Measurements from ENCODE around the gene VARS1. TPM values are rescaled to one million over a fixed set of nuclear protein-coding genes. Genes with fewer than 3 reads are reported as not detected.
"Not testable (repeated sequence)": the region's sequence is repeated elsewhere in the genome, so short reads cannot be mapped to it uniquely, and the experiment has no call there.

Gene VARS1
- total RNA-seq, 1 donor from 2014 or later = 165 TPM

GRCh38 chr6:31830886-31831335, 35.4 kb upstream of the VARS1 start:
- no peak for DNase-seq (ENCODE audit: low read depth)
- Histone ChIP-seq H3K36me3 (ENCODE audit: control insufficient read depth, insufficient read depth, low read length) (no peaks in the 10 kb centered on the region), H3K27me3 (ENCODE audit: control insufficient read depth, insufficient read depth, low read length) (no peaks in the 10 kb centered on the region), H3K4me3 (ENCODE audit: low read depth, low read length) (peak overlapping the region; percentile 88)
- TF ChIP-seq CTCF (IDR thresholded peaks at IDR 0.05; ENCODE audit: insufficient read depth, low read length, poor library complexity, severe bottlenecking) = no peak

- no peak for DNase-seq (ENCODE audit: low read depth)
- peak; percentile 30 for TF ChIP-seq CTCF (IDR thresholded peaks at IDR 0.05; ENCODE audit: insufficient read depth, low read length, poor library complexity, severe bottlenecking)
- H3K4me3 ChIP-seq (ENCODE audit: low read depth, low read length) = peak overlapping the region; percentile 88
- no peaks in the 10 kb centered on the region for H3K36me3 ChIP-seq (ENCODE audit: control insufficient read depth, insufficient read depth, low read length)
- no peaks in the 10 kb centered on the region for H3K27me3 ChIP-seq (ENCODE audit: control insufficient read depth, insufficient read depth, low read length)
Observed at GRCh38 chr6:31829633-31830283, 34.2 kb upstream of the VARS1 start.

- H3K36me3 ChIP-seq (ENCODE audit: control insufficient read depth, insufficient read depth, low read length) = no peaks in the 10 kb centered on the region
- TF ChIP-seq CTCF (IDR thresholded peaks at IDR 0.05; ENCODE audit: insufficient read depth, low read length, poor library complexity, severe bottlenecking) = no peak
- DNase-seq (ENCODE audit: low read depth) = peak; percentile 99
- peak within 1 kb of the TSS; percentile 88 for H3K4me3 ChIP-seq (ENCODE audit: low read depth, low read length)
- no peaks in the 10 kb centered on the region for H3K27me3 ChIP-seq (ENCODE audit: control insufficient read depth, insufficient read depth, low read length)
Observed at GRCh38 chr6:31827286-31828079, 31.9 kb upstream of the VARS1 start, which contains the start of gene HSPA1B. HSPA1B (plus strand) TSS chr6:31827738; CDS start chr6:31827951, 213 bp downstream.

- H3K4me3 ChIP-seq (ENCODE audit: low read depth, low read length) = peak overlapping the region; percentile 36
- H3K27me3 ChIP-seq (ENCODE audit: control insufficient read depth, insufficient read depth, low read length) = no peaks in the 10 kb centered on the region
- DNase-seq (ENCODE audit: low read depth) = no peak
- no peak for TF ChIP-seq CTCF (IDR thresholded peaks at IDR 0.05; ENCODE audit: insufficient read depth, low read length, poor library complexity, severe bottlenecking)
- no peaks in the 10 kb centered on the region for H3K36me3 ChIP-seq (ENCODE audit: control insufficient read depth, insufficient read depth, low read length)
Observed at GRCh38 chr6:31826793-31827285, 31.3 kb upstream of the VARS1 start.

- H3K27me3 ChIP-seq (ENCODE audit: control insufficient read depth, insufficient read depth, low read length) = no peaks in the 10 kb centered on the region
- TF ChIP-seq CTCF (IDR thresholded peaks at IDR 0.05; ENCODE audit: insufficient read depth, low read length, poor library complexity, severe bottlenecking) = no peak
- no peaks in the 10 kb centered on the region for H3K36me3 ChIP-seq (ENCODE audit: control insufficient read depth, insufficient read depth, low read length)
- H3K4me3 ChIP-seq (ENCODE audit: low read depth, low read length) = no peak overlapping the region
- no peak for DNase-seq (ENCODE audit: low read depth)
Observed at GRCh38 chr6:31825553-31825952, 30.0 kb upstream of the VARS1 start.

GRCh38 chr6:31823592-31824196, 28.1 kb upstream of the VARS1 start:
- not testable (repeated sequence) for H3K4me3 ChIP-seq (ENCODE audit: low read depth, low read length); DNase-seq (ENCODE audit: low read depth); H3K27me3 ChIP-seq (ENCODE audit: control insufficient read depth, insufficient read depth, low read length); H3K36me3 ChIP-seq (ENCODE audit: control insufficient read depth, insufficient read depth, low read length)
